AG04450 (cell line): ENCODE measurements around the gene PDZD2. TPM values are rescaled to one million over a fixed set of nuclear protein-coding genes. Genes with fewer than 3 reads are reported as not detected.

Experiments used
- CTCF ChIA-PET: fragments of 300-600, 350-600 bp; formaldehyde crosslinking; extraction: SDS; loops from one replicate; lab custom pipeline; 2022; ENCODE audit warnings: antibody characterized with exemption, inconsistent platforms; lab: Charles Lee
- POLR2A ChIA-PET: fragments of 350-600 bp; formaldehyde crosslinking; extraction: SDS; loops from one replicate; lab custom pipeline; 2021; ENCODE audit warnings: antibody characterized with exemption, inconsistent platforms; lab: Yijun Ruan, JAX
- DNase-seq: peaks from one replicate; pipeline ENCODE4 v3.0.0-alpha.2; 2011; ENCODE audit warnings: low read depth, low spot score
- H3K27ac ChIP-seq: one replicate; pipeline ENCODE4 v1.5.1; 2012; ENCODE audit warnings: low read depth, low read length, control low read depth
- H3K27me3 ChIP-seq: one replicate; pipeline ENCODE4 v1.6.0; 2012; ENCODE audit warnings: low read length; ENCODE audit not compliant: control insufficient read depth, insufficient read depth
- H3K4me3 ChIP-seq: 2 replicates; pipeline ENCODE4 v1.5.1; 2011; ENCODE audit warnings: mild to moderate bottlenecking, low read depth, low read length, control low read depth
- H3K9me3 ChIP-seq: 2 replicates; pipeline ENCODE4 v1.5.1; 2012; ENCODE audit warnings: low read length; ENCODE audit not compliant: control insufficient read depth, insufficient read depth
- polyA plus RNA-seq: library from polyadenylated mRNA; depleted of rRNA; stranded (reverse); fragments of >200 nt; gene quantifications from 2 replicates; pipeline ENCODE4 v1.2.3, GENCODE V29; 2011
- TF ChIP-seq, protein P1 (sequence below): IDR thresholded peaks from 2 replicates; pipeline ENCODE4 v1.5.1; 2011; ENCODE audit warnings: low read depth, low read length, control low read depth, inconsistent platforms

The PDZD2 gene
- polyA plus RNA-seq, 1 experiment: 0.40 TPM

DNA sequence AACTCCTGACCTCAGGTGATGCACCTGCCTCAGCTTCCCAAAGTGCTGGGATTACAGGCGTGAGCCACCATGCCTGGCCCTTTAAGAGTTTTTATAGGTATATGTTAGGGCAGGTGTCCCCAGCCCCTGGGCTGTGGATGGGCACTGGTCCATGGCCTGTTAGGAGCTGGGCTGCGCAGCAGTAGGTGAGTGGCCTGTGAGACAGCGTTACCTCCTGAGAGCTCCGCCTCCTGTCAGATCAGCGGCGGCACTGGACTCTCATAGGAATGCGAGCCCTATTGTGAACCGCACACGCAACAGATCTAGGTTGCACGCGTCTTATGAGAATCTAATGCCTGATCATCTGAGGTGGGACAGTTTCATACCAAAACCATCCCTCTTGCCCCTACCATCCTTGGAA lies 361.8 kb downstream of the PDZD2 start:
- H3K9me3 ChIP-seq: no peaks in the 10 kb centered on the region; the same call in 1 of the 2 replicates
- TF ChIP-seq, protein P1, sequence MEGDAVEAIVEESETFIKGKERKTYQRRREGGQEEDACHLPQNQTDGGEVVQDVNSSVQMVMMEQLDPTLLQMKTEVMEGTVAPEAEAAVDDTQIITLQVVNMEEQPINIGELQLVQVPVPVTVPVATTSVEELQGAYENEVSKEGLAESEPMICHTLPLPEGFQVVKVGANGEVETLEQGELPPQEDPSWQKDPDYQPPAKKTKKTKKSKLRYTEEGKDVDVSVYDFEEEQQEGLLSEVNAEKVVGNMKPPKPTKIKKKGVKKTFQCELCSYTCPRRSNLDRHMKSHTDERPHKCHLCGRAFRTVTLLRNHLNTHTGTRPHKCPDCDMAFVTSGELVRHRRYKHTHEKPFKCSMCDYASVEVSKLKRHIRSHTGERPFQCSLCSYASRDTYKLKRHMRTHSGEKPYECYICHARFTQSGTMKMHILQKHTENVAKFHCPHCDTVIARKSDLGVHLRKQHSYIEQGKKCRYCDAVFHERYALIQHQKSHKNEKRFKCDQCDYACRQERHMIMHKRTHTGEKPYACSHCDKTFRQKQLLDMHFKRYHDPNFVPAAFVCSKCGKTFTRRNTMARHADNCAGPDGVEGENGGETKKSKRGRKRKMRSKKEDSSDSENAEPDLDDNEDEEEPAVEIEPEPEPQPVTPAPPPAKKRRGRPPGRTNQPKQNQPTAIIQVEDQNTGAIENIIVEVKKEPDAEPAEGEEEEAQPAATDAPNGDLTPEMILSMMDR: no peak
- peaks cover 3% of the 10 kb centered on the region for H3K27me3 ChIP-seq
- H3K27ac ChIP-seq: no peak overlapping the region
- H3K4me3 ChIP-seq: no peak overlapping the region
- CTCF ChIA-PET: no interaction called here
- DNase-seq: no peak
- POLR2A ChIA-PET: no interaction called here

DNA sequence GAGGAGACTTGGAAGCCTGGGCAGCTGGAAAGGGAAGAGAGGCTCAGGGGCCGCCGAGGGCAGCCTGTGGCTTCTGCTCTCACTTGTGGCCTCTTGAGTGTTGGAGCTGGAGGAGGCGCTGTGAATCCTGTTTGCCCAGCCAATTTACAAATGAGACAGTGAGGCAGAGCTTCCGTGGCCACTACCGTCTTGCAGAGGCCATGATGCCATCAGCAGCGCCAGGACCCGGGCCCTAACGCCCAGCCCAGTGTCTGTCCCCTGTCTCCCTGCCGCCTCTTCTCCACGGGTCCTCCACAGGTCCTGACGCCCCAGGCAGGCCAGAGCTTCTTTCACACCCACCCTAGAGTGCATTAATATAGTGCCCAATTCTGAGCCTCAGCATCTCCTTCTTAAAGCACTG lies 362.4 kb downstream of the PDZD2 start:
- Histone ChIP-seq H3K27ac (no peak overlapping the region), H3K9me3 (no peaks in the 10 kb centered on the region; the same call in 1 of the 2 replicates), H3K4me3 (no peak overlapping the region), H3K27me3 (peaks cover 3% of the 10 kb centered on the region)
- TF ChIP-seq, protein P1: no peak
- CTCF ChIA-PET: interaction anchor here (0.5 kb wide), 1 partner anchor 441 kb away, joined by 3 read pairs; no protein-coding TSS in a partner anchor
- no peak for DNase-seq
- POLR2A ChIA-PET: no interaction called here

DNA sequence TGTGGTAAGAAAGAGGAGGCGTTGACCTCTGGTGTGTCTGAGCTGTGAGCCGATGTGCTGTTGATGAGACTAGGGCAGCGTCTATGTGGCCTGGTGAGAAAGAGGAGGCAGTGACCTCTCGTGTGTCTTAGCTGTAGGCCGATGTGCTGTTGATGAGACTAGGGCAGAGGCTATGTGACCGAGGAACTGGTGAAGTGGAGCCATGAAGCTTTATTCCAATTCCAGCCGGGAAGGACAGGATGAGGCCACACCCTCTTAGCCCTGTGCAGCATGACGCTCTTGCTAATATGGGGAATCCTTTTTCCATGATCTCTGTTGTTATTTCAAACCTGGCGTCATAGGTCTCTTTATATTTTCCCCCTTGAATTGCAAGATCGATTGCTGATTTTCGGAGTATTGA lies 362.8 kb downstream of the PDZD2 start:
- H3K9me3 ChIP-seq: no peaks in the 10 kb centered on the region; the same call in 1 of the 2 replicates
- H3K27me3 ChIP-seq: peaks cover 3% of the 10 kb centered on the region
- TF ChIP-seq, protein P1: no peak
- no peak for DNase-seq
- CTCF ChIA-PET: interaction anchor here (0.5 kb wide), 1 partner anchor 441 kb away, joined by 3 read pairs; no protein-coding TSS in a partner anchor
- POLR2A ChIA-PET: no interaction called here
- no peak overlapping the region for H3K4me3 ChIP-seq
- no peak overlapping the region for H3K27ac ChIP-seq

DNA sequence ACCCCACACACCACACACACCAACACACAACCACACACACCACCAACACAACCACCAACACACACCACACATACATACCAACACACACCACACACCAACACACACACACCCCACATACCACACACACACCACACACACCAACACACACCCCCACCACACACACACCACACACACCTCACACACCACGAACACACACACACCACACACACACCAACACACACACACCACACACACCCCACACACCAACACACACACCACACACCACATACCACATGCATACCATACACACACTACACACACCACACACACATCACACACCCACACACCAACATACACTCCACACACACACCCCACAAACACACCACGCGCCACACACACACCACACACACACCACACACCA lies 363.8 kb downstream of the PDZD2 start:
- no peak overlapping the region for H3K4me3 ChIP-seq
- H3K27me3 ChIP-seq: peaks cover 3% of the 10 kb centered on the region
- H3K9me3 ChIP-seq: no peaks in the 10 kb centered on the region; the same call in 1 of the 2 replicates
- TF ChIP-seq, protein P1: no peak
- no peak for DNase-seq
- ChIA-PET CTCF (no interaction called here), POLR2A (no interaction called here)
- no peak overlapping the region for H3K27ac ChIP-seq

DNA sequence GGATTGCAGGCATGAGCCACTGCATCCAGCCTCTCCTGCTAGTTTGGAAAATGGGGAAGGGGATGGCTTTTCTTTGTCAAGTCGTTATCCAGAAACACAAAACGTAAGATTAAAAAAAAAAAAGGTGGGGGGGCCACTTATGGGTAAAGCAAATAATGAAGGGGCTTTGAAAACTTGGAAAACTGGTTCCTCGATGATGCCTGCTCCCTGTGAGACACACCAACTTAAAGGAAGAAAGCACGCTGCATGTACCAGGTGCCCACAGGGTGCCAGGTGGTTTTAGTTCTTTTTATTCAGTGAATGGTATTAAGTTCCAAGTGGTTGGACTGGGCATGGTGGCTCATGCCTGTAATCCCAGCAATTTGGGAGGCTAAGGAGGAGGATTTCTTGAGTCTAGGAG lies 365.1 kb downstream of the PDZD2 start:
- ChIA-PET CTCF (no interaction called here), POLR2A (no interaction called here)
- H3K9me3 ChIP-seq: no peaks in the 10 kb centered on the region; the same call in 1 of the 2 replicates
- no peak overlapping the region for H3K4me3 ChIP-seq
- no peak overlapping the region for H3K27ac ChIP-seq
- DNase-seq: no peak
- no peaks in the 10 kb centered on the region for H3K27me3 ChIP-seq
- TF ChIP-seq, protein P1: no peak
